Kidney (tissue), 14 donors: ENCODE measurements around the gene ABLIM3. TPM values are rescaled to one million over a fixed set of nuclear protein-coding genes. Genes with fewer than 3 reads are reported as not detected.

Experiments
- DNase-seq, 5 donors: peaks; one replicate each; pipeline ENCODE4 v3.0.0-alpha.2; 2013 to 2020
- FAIRE-seq: peaks from 2 replicates; lab custom pipeline; 2012; peaks lifted over from hg19 to GRCh38; lab: Jason Lieb, UNC
- H3K27ac ChIP-seq, 2 donors: one replicate each; pipeline ENCODE4 v1.7.0; 2013; ENCODE audit warnings: low read depth in 2 of 2, low read length in 2 of 2, inconsistent platforms in 1 of 2
- H3K27me3 ChIP-seq: one replicate; pipeline ENCODE4 v1.7.1; 2013; ENCODE audit warnings: low read length, inconsistent platforms; ENCODE audit not compliant: control insufficient read depth, insufficient read depth
- H3K36me3 ChIP-seq, 3 donors: one replicate each; pipeline versions ENCODE4 v1.7.0 to v1.7.1; 2013; ENCODE audit warnings: low read length in 3 of 3, control low read depth in 1 of 3, inconsistent platforms in 1 of 3; ENCODE audit not compliant: insufficient read depth in 3 of 3, control insufficient read depth in 2 of 3
- H3K4me1 ChIP-seq, 3 donors: one replicate each; pipeline versions ENCODE4 v1.7.0 to v1.7.1; 2013; ENCODE audit warnings: low read length in 3 of 3, inconsistent platforms in 1 of 3, low read depth in 1 of 3; ENCODE audit not compliant: control insufficient read depth in 2 of 3, insufficient read depth in 2 of 3
- H3K4me3 ChIP-seq, 3 donors: one replicate each; pipeline versions ENCODE4 v1.7.0 to v1.8.1; 2013; ENCODE audit warnings: low read length in 3 of 3, control low read depth in 1 of 3, inconsistent platforms in 1 of 3
- H3K9ac ChIP-seq, 3 donors: one replicate each; pipeline versions ENCODE4 v1.7.0 to v1.7.1; 2013; ENCODE audit warnings: low read length in 3 of 3, control low read depth in 1 of 3, inconsistent platforms in 1 of 3
- H3K9me3 ChIP-seq, 3 donors: one replicate each; pipeline versions ENCODE4 v1.7.0 to v1.7.1; 2013; ENCODE audit warnings: low read length in 3 of 3, control low read depth in 1 of 3, inconsistent platforms in 1 of 3; ENCODE audit not compliant: control insufficient read depth in 2 of 3, insufficient read depth in 1 of 3
- CTCF ChIP-seq: IDR thresholded peaks from 3 replicates; pipeline ENCODE4 v1.5.1; 2012; ENCODE audit warnings: mild to moderate bottlenecking, moderate library complexity, borderline replicate concordance; ENCODE audit not compliant: insufficient read depth; ENCODE audit errors: extremely low read depth
- intact Hi-C: fragments of 100-400 bp; cut with DNase I; formaldehyde crosslinking; loops from one replicate; pipeline ENCODE4 v1.11.1; 2022
- polyA plus RNA-seq: library from polyadenylated mRNA; stranded (reverse); fragments of 350-450 nt; fragmentation: Illumina TruSeq; extraction: RNeasy Lipid Tissue Mini Kit (QIAGEN cat#74804); gene quantifications from one replicate; pipeline ENCODE4 v1.2.3, GENCODE V29; 2014; ENCODE audit warnings: low read depth, low replicate concordance; ENCODE audit not compliant: insufficient read depth
- total RNA-seq: library from RNA; stranded (reverse); fragmentation: NEBNext Ultra II Directional; extraction: Animal tissue kit (Norgen Biotek cat#: 25700); gene quantifications from one replicate; pipeline ENCODE4 v1.2.1, GENCODE V29; 2021
- donor health status: control.
- donor health status: control.
- donor health status: control.
- donor health status: control.
- donor health status: control.
- donor health status: DM: yes; HTN: yes; CAD: no.
- donor health status: Normal renal cell carcinoma (clear cell type).

Gene ABLIM3
- total and polyA plus RNA-seq, 2 donors from 2014 or later, result 20.1 to 21.7 TPM

- Histone ChIP-seq H3K36me3 (no peaks in the 10 kb centered on the region), H3K27ac (peak overlapping the region; percentile 39 to 61), H3K9me3 (no peaks in the 10 kb centered on the region), H3K9ac (no peak overlapping the region), H3K27me3 (no peaks in the 10 kb centered on the region), H3K4me3 (no peak overlapping the region), H3K4me1 (peaks cover 0 to 40% (median 22%) of the 10 kb centered on the region in 3 donors)
- intact Hi-C loops, result no loop called here
- DNase-seq, result no peak
- TF ChIP-seq CTCF, result no peak
- FAIRE-seq, result no peak
These were observed 12.0 kb downstream of the ABLIM3 start for GRCh38 chr5:149153193-149153750.

GRCh38 chr5:149153751-149154610, 12.7 kb downstream of the ABLIM3 start:
- H3K9me3 ChIP-seq, result no peaks in the 10 kb centered on the region
- H3K27me3 ChIP-seq, result no peaks in the 10 kb centered on the region
- H3K4me1 ChIP-seq, result peaks cover 0 to 39% (median 22%) of the 10 kb centered on the region in 3 donors
- FAIRE-seq (no peak), DNase-seq (no peak)
- H3K27ac ChIP-seq, result peak overlapping the region; percentile 39 to 61
- no peaks in the 10 kb centered on the region for H3K36me3 ChIP-seq
- no peak overlapping the region for H3K9ac ChIP-seq
- intact Hi-C loops, result no loop called here
- H3K4me3 ChIP-seq, result no peak overlapping the region
- TF ChIP-seq CTCF, result no peak

DNA sequence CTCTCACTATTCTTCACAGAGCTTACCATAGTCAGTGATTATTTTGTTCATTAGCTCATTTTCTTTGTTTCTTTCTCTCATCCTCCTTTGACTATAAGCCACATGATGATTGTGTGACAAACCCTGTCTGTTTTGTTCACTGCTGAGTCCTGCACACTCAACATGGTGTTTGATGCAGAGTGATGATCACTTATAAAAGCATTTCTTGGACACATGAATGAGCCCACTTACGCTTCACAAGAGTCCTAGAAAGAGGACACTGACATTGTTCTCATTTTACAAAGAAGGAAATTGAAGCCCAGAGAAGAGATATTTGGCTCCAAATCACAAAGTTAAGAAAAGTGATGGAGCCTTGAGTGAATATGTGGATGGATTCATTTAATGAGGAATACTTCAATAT, 13.4 kb downstream of the ABLIM3 start:
- H3K27ac ChIP-seq, result peak overlapping the region in 1 of 2 donors; percentile 61
- intact Hi-C loops, result no loop called here
- H3K27me3 ChIP-seq, result no peaks in the 10 kb centered on the region
- H3K9me3 ChIP-seq, result no peaks in the 10 kb centered on the region
- H3K9ac ChIP-seq, result no peak overlapping the region
- DNase-seq, result no peak
- H3K36me3 ChIP-seq, result no peaks in the 10 kb centered on the region
- H3K4me3 ChIP-seq, result no peak overlapping the region
- no peak for TF ChIP-seq CTCF
- H3K4me1 ChIP-seq, result peaks cover 0 to 33% (median 22%) of the 10 kb centered on the region in 3 donors
- no peak for FAIRE-seq
